ENCODE data around the gene STAC. TPM values are rescaled to one million over a fixed set of nuclear protein-coding genes. Genes with fewer than 3 reads are reported as not detected.
"Not testable (repeated sequence)": the region's sequence is repeated elsewhere in the genome, so short reads cannot be mapped to it uniquely, and the experiment has no call there.

STAC gene
- total RNA-seq, 1 donor from 2014 or later: 21.7 TPM

DNA sequence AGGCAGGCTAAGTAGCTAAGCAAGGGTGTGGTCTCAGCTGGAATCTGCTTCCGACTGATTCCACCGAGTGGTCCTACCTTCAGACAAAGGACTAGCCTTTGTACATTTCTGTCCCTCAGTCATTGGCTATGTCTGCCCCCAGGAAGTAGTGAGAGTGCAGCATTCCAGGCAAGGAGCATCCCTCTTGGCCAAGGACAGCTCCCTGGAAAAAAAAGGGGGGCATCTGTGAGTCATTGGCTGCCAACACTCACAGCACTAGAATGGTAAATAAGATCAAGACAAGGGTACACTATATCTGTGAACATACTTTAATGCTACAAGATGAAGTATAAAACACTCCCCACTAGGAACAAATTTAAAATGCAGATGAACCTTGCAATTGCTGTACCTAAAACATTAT lies 66.8 kb downstream of the STAC start:
- DNase-seq (ENCODE audit: low read depth): no peak
- H3K4me3 ChIP-seq (ENCODE audit: low read depth, low read length): no peak overlapping the region
- TF ChIP-seq, protein P1, sequence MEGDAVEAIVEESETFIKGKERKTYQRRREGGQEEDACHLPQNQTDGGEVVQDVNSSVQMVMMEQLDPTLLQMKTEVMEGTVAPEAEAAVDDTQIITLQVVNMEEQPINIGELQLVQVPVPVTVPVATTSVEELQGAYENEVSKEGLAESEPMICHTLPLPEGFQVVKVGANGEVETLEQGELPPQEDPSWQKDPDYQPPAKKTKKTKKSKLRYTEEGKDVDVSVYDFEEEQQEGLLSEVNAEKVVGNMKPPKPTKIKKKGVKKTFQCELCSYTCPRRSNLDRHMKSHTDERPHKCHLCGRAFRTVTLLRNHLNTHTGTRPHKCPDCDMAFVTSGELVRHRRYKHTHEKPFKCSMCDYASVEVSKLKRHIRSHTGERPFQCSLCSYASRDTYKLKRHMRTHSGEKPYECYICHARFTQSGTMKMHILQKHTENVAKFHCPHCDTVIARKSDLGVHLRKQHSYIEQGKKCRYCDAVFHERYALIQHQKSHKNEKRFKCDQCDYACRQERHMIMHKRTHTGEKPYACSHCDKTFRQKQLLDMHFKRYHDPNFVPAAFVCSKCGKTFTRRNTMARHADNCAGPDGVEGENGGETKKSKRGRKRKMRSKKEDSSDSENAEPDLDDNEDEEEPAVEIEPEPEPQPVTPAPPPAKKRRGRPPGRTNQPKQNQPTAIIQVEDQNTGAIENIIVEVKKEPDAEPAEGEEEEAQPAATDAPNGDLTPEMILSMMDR (conservative IDR thresholded peaks at IDR 0.05; ENCODE audit: low read depth, low read length): no peak

GRCh38 chr3:36451816-36452215 lies 71.5 kb downstream of the STAC start:
- DNase-seq (ENCODE audit: low read depth): no peak
- H3K4me3 ChIP-seq (ENCODE audit: low read depth, low read length): no peak overlapping the region
- TF ChIP-seq, protein P1 (conservative IDR thresholded peaks at IDR 0.05; ENCODE audit: low read depth, low read length): no peak

DNA sequence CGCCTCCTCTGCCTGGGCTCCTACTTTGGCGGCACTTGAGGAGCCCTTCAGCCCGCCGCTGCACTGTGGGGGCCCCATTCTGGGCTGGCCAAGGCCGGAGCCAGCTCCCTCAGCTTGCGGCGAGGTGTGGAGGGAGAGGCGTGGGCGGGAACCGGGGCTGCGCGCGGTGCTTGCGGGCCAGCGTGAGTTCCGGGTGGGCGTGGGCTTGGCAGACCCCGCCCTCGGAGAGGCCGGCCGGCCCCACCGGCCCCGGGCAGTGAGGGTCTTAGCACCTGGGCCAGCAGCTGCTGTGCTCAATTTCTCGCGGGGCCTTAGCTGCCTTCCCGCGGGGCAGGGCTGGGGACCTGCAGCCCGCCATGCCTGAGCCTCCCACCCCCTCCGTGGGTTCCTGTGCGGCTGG lies 72.9 kb downstream of the STAC start:
- DNase-seq (ENCODE audit: low read depth); H3K4me3 ChIP-seq (ENCODE audit: low read depth, low read length): not testable (repeated sequence)

DNA sequence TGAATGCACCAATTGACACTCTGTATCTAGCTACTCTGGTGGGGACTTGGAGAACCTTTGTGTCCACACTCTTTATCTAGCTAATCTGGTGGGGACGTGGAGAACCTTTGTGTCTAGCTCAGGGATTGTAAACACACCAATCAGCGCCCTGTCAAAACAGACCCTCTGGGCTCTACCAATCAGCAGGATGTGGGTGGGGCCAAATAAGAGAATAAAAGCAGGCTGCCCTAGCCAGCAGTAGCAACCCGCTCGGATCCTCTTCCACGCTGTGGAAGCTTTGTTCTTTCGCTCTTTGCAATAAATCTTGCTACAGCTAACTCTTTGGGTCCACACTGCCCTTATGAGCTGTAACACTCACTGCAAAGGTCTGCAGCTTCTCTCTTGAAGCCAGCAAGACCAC lies 73.6 kb downstream of the STAC start:
- H3K4me3 ChIP-seq (ENCODE audit: low read depth, low read length); DNase-seq (ENCODE audit: low read depth): not testable (repeated sequence)

GRCh38 chr3:36455406-36455805 lies 75.1 kb downstream of the STAC start:
- TF ChIP-seq, protein P1 (conservative IDR thresholded peaks at IDR 0.05; ENCODE audit: low read depth, low read length): no peak
- no peak for DNase-seq (ENCODE audit: low read depth)
- H3K4me3 ChIP-seq (ENCODE audit: low read depth, low read length): no peak overlapping the region

- no peak overlapping the region for H3K4me3 ChIP-seq (ENCODE audit: low read depth, low read length)
- TF ChIP-seq, protein P1 (conservative IDR thresholded peaks at IDR 0.05; ENCODE audit: low read depth, low read length): no peak
- no peak for DNase-seq (ENCODE audit: low read depth)
Measured at GRCh38 chr3:36456784-36457183, 76.5 kb downstream of the STAC start.

DNA sequence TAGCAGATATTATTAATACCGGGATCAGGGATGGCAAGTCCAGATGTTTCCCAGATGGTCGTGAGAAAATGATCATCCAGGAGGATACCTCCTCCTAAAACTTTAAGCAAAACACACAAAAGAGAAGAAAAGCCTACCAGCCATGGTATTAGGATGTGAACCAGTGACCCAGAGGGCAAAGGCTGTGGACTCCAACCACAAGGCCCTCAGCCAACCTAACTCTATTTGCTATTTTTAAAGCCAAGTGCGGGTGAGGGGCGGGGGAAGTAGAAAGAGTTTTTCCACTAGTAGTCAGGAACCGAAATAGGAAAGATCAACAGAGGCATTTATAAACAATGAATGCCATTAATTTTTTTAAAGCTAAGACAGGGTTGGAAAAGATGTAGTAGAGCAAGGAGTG lies 77.4 kb downstream of the STAC start:
- TF ChIP-seq, protein P1 (conservative IDR thresholded peaks at IDR 0.05; ENCODE audit: low read depth, low read length): no peak
- no peak overlapping the region for H3K4me3 ChIP-seq (ENCODE audit: low read depth, low read length)
- DNase-seq (ENCODE audit: low read depth): no peak

DNA sequence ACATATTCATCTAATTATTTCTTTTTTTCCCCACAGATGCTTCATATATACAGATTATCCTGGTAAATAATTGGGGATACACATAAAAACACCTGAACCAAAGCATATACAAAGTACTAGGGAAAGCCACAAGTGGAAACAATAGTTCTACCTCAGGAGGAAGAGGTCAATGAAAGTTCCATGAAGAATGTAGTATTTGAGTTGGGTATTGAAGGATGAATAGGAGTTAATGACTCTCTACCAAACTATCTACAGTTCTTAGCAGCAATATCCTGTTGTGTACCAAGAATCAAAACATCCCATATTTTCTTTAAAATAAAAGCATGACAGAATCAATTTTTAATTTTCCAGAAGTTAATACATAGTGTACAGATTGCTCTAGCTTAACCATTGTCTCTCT lies 78.9 kb downstream of the STAC start:
- DNase-seq (ENCODE audit: low read depth): no peak
- no peak overlapping the region for H3K4me3 ChIP-seq (ENCODE audit: low read depth, low read length)
- TF ChIP-seq, protein P1 (conservative IDR thresholded peaks at IDR 0.05; ENCODE audit: low read depth, low read length): no peak
